ENCODE data around the gene DTNA. TPM values are rescaled to one million over a fixed set of nuclear protein-coding genes. Genes with fewer than 3 reads are reported as not detected.

The DTNA gene
- total RNA-seq, 1 experiment from 2014 or later: 10.4 TPM

- no peak for TF ChIP-seq CTCF (IDR thresholded peaks at IDR 0.05; ENCODE audit: insufficient read depth in 1 of 2, low read depth in 1 of 2, low read length in 1 of 2, severe bottlenecking in 1 of 2, unreplicated experiment in 1 of 2)
- ChIA-PET POLR2A (no interaction called here), CTCF (no interaction called here)
- no peak for DNase-seq
- BruUV-seq (replicated peaks): no TSS peak
- Mint-ChIP-seq H3K27ac (ENCODE audit: unreplicated experiment) (no peak overlapping the region), H3K4me3 (ENCODE audit: unreplicated experiment) (no peak overlapping the region), H3K9me3 (ENCODE audit: unreplicated experiment) (no peaks in the 10 kb centered on the region), H3K4me1 (ENCODE audit: low read depth, unreplicated experiment) (no peaks in the 10 kb centered on the region), H3K27me3 (ENCODE audit: insufficient read depth, unreplicated experiment) (no peaks in the 10 kb centered on the region), H3K36me3 (ENCODE audit: insufficient read depth, unreplicated experiment) (no peaks in the 10 kb centered on the region)
- no peaks in the 10 kb centered on the region for H3K36me3 ChIP-seq (ENCODE audit: control insufficient read depth, insufficient read depth, low read length)
- no peak overlapping the region for H3K4me3 ChIP-seq (ENCODE audit: low read depth, low read length)
- no peaks in the 10 kb centered on the region for H3K4me1 ChIP-seq
- intact Hi-C loops (cut with micrococcal nuclease; ENCODE audit: unreplicated experiment): no loop called here
- no peaks in the 10 kb centered on the region for H3K27me3 ChIP-seq (replicated peaks; ENCODE audit: control insufficient read depth, insufficient read depth, low read length)
- no peaks in the 10 kb centered on the region for H3K9me3 ChIP-seq
Observed at GRCh38 chr18:34816183-34816582, 106.1 kb downstream of the DTNA start.

DNA sequence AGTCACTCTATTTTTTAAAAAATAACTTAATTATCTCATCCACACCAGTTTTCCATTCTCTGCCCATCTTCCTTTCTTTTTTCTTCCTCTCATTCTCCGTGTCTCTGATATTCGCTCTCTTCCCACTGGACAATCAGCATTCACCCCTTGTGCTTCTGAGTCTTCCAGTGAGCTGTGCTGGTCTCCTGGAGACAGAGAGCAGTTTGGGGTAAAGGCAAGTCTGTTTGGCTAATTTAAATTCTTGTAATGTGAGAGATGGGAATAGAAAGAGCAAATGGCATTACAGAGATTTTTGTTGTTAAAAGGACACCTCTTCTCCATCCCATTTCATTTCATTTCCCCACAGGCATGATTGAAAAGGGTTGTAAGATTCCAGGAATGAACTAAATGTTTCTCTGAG lies 107.5 kb downstream of the DTNA start:
- H3K9me3 ChIP-seq: no peaks in the 10 kb centered on the region
- Mint-ChIP-seq H3K27me3 (ENCODE audit: insufficient read depth, unreplicated experiment) (no peaks in the 10 kb centered on the region), H3K9me3 (ENCODE audit: unreplicated experiment) (no peaks in the 10 kb centered on the region), H3K36me3 (ENCODE audit: insufficient read depth, unreplicated experiment) (no peaks in the 10 kb centered on the region), H3K27ac (ENCODE audit: unreplicated experiment) (no peak overlapping the region), H3K4me1 (ENCODE audit: low read depth, unreplicated experiment) (no peaks in the 10 kb centered on the region), H3K4me3 (ENCODE audit: unreplicated experiment) (no peak overlapping the region)
- TF ChIP-seq CTCF (IDR thresholded peaks at IDR 0.05; ENCODE audit: insufficient read depth in 1 of 2, low read depth in 1 of 2, low read length in 1 of 2, severe bottlenecking in 1 of 2, unreplicated experiment in 1 of 2): no peak
- no peaks in the 10 kb centered on the region for H3K27me3 ChIP-seq (replicated peaks; ENCODE audit: control insufficient read depth, insufficient read depth, low read length)
- no peaks in the 10 kb centered on the region for H3K36me3 ChIP-seq (ENCODE audit: control insufficient read depth, insufficient read depth, low read length)
- intact Hi-C loops (cut with micrococcal nuclease; ENCODE audit: unreplicated experiment): no loop called here
- POLR2A ChIA-PET: no interaction called here
- no peaks in the 10 kb centered on the region for H3K4me1 ChIP-seq
- no peak for DNase-seq
- H3K4me3 ChIP-seq (ENCODE audit: low read depth, low read length): no peak overlapping the region
- no TSS peak for BruUV-seq (replicated peaks)
- CTCF ChIA-PET: no interaction called here

DNA sequence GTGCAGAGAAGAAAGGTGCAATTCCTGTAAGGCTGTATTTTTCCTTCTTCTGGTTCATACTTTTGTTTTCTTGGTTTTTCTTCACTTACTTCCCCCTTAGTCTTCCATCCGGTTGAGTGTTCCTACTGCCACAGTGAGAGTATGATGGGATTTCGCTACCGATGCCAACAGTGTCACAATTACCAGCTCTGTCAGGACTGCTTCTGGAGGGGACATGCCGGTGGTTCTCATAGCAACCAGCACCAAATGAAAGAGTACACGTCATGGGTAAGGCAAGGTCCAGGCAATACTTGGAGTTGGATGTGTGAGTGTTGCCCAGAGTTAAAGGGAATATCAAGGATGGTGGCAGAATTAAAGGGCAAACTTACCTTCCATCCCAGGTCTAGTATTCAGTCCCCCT lies 108.0 kb downstream of the DTNA start:
- no peak overlapping the region for H3K4me3 ChIP-seq (ENCODE audit: low read depth, low read length)
- Mint-ChIP-seq H3K4me1 (ENCODE audit: low read depth, unreplicated experiment) (no peaks in the 10 kb centered on the region), H3K9me3 (ENCODE audit: unreplicated experiment) (no peaks in the 10 kb centered on the region), H3K27ac (ENCODE audit: unreplicated experiment) (no peak overlapping the region), H3K27me3 (ENCODE audit: insufficient read depth, unreplicated experiment) (no peaks in the 10 kb centered on the region), H3K36me3 (ENCODE audit: insufficient read depth, unreplicated experiment) (no peaks in the 10 kb centered on the region), H3K4me3 (ENCODE audit: unreplicated experiment) (no peak overlapping the region)
- H3K36me3 ChIP-seq (ENCODE audit: control insufficient read depth, insufficient read depth, low read length): no peaks in the 10 kb centered on the region
- TF ChIP-seq CTCF (IDR thresholded peaks at IDR 0.05; ENCODE audit: insufficient read depth in 1 of 2, low read depth in 1 of 2, low read length in 1 of 2, severe bottlenecking in 1 of 2, unreplicated experiment in 1 of 2): no peak
- H3K27me3 ChIP-seq (replicated peaks; ENCODE audit: control insufficient read depth, insufficient read depth, low read length): no peaks in the 10 kb centered on the region
- BruUV-seq (replicated peaks): no TSS peak
- no peaks in the 10 kb centered on the region for H3K4me1 ChIP-seq
- CTCF ChIA-PET: no interaction called here
- no peaks in the 10 kb centered on the region for H3K9me3 ChIP-seq
- POLR2A ChIA-PET: no interaction called here
- intact Hi-C loops (cut with micrococcal nuclease; ENCODE audit: unreplicated experiment): no loop called here
- DNase-seq: no peak
